Left hindlimb (tissue), 1 donor: ENCODE measurements around the gene COL23A1.

Source experiments
- DNase-seq: peaks from one replicate; pipeline ENCODE4 v3.0.0-alpha.2; 2018

COL23A1 gene

DNA sequence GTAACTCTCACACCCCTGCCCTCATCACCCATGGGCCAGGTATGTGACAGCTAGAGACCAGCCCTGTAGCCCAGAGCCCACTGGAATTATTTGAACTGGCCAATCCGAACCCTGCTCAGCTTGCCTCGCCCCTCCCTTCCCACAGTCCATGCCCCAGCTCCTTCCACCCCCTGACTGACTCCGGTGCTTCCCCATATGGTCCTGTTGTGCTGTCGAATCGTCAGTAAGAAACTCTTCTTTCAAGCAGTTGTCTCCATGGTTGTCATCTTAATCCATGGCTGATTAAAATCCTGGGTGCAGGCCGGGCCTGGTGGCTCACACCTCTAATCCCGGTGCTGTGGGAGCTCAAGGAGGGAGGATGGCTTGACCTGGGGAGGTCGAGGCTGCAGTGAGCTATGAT, 118.5 kb downstream of the COL23A1 start:
- no peak for DNase-seq

DNA sequence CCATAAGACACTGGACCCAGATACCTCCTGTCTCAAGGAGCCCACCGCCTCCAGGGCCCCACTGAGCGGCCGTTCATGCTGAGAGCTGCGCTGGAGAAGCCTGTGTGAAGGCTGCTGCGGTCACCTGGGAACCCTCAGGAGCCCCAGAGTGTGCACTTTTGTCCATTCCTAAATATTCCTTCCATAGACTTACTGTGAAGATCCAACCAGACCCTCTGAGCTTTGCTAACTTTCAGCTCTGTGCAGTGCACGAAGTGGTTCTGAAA, 119.5 kb downstream of the COL23A1 start:
- no peak for DNase-seq

DNA sequence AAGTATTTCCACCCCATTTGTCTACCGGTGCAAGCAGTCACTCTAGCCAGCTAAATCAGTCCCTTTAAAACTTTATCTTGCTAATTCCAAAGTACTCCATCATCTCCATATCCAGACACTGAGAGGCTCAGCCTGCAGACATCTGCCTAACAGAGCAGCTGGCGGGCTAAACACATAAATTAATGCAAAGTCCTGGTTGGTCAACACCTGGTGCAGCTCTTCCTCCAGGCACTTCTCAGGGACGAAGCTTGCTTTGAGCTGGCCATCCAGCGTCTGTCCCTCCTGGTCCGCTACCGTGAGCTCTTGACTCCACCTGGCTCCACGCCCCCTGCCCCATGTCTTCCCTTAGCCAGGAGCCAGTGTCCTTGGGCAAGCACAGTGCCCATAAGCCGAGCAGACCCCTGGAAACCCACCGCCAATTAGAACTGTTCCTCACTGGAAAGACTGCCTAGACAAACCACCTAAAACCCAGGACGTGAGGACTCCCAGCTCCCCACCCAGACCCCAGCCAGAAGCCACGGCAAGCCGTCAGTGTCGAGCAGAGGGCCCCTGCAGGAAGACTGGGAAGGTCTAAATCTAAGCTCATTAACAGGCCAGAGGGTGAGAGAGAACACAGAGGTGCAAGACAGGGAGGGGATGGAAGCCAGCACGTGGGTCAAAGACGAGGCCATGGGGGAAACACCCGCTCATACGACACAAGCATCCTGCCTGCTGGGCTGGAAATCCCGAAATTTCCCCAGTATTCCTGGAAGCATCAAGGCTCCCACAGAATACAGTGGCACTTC, 120.0 kb downstream of the COL23A1 start:
- DNase-seq = no peak

DNA sequence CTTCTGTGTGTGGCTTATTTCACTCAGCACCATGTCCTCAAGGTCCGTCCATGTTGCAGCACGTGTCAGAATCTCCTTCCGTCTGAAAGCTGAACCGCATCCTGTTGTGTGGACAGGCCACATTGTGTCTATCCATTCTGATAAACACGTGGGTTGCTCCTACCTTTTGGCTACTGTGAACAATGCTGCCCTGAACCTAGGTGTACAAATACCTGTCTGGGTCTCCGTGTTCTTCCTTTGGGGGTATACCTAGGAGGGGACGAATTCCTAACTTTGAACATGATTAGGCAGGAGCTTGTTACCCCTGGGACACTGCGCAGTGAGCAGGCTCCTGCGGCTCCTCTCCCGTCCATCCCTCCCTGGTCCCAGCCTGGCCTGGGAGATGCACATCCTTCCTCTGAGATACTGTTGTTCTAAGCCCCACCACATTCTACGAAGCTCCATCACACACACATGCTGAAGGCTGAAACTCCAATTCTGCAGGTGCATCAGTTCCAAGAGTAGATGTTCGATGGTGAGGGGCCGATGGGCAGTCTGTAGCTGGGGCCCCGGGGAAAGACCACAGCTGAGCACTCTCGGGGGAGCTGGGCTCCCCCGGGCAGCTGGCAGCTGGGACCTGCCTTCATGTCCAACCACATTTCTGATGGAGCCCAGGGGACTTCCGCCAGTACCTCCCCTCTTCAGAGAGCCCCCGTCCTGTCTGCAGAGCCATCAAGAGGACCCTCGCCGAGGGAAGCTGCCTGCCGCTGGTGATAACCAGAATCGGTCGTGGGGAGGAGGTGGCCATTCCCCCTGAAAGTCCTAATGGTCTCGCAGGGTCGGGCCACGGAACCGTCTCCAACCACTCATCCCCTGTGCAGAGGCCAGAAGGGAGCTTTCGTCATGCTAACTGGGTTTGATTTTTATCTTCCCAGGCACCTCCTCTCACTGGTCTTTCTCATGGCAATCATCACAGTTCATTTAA, 120.9 kb downstream of the COL23A1 start:
- DNase-seq = no peak

DNA sequence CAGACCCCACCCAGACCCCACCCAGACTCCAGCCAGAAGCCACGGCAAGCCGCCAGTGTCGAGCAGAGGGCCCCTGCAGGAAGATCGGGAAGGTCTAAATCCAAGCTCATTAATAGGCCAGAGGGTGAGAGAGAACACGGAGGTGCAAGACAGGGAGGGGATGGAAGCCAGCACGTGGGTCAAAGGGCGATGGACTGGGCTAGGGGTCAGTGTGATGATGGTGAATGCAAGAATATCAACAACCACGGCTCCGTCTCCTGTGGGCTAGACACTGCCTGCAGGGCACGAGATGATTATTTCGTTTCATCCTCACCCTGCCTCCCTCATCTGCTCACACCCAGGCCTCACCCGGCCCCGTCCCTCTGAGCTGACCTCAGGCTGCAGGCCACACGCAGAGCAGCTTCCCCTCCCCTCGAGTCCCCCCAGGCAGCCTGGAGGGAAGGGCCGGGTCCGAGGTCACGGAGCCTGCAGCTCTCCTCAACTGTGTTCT, 122.0 kb downstream of the COL23A1 start:
- no peak for DNase-seq

DNA sequence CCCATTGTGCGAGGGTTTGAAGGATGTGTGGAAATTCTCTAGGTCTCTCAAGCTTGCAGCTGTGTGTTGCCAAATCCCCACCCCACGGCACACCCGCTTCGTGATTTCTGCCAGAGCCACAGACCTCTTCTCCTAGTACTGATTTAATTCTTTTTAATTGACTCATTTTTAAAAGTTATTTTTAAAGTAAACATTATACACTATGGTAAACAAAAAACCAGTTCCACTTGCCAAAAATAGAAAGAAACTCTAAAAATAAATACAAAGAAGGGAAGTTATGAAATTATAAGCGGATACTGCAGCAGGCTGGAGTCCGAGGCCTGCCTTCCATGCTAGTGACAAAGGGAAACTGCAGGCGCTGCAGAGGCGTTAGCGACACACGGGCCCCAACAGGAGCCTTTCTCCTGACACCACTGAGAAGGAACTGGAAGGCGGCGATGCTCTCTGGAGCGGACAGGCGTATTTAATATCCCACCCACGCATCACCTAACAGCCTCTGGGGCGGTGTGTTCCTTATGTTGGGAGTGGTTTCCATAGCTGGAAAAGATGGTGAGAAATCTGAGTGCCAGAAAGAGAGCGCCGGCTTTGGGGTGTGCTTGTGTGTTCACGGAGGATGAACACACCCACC, 122.5 kb downstream of the COL23A1 start:
- DNase-seq = peak; percentile 82

DNA sequence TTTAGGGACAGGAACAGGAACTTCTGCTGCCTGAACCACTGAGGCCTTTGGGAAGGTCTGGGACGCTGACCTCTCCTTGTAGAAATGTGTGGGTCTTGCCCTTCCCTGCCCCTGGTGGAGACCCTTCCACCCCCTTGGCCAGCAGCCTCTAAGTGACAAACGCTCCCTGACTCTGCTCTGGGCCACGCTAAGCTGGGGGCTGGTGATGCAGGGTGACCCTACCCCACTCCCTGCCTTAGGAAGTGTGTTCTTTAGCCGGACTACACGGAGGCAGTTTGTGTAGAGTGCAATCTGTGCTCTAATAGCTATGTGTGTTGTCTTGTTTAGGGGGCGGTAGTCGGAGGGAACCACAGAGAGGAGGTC, 123.0 kb downstream of the COL23A1 start:
- DNase-seq = no peak

DNA sequence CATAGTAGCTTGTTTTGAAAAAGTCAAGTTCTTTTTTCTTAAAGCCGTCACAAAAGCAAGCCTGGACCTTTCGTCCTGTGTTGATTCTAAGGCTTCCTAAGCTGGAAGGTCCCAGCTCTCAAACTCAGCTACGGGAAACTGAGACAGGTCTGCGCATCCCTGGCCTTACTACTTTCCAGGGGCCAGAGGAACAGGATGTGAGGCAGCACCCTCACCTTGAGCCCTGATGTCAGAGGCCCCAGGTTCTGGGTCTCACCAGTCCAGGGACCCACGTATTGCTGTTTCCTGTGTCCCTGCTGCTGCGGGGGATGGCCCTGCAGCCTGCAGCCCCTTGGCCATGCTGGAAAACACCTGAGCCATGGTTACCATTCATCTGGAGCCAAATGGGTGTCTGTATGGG, 123.9 kb downstream of the COL23A1 start:
- no peak for DNase-seq

DNA sequence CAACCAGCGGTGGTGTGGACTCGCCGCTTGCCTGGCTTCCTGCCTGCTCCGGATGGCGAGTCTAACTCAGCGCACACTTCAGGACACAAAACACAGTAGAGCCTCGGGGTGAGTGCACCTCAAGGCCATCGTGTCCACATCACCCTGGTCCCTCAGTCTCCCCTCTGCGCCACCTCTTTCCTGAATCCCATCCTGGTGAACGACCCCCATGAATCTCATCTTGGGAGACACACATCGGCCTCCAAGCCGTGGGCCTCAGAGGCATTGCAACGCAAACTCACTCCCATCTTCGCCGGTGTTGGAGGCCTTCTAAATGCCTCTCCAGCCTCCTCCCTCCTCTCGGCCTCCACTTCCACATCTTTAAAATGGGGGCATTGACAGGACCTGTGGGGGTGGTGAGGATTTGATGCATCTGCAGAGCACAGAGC, 124.3 kb downstream of the COL23A1 start:
- no peak for DNase-seq

DNA sequence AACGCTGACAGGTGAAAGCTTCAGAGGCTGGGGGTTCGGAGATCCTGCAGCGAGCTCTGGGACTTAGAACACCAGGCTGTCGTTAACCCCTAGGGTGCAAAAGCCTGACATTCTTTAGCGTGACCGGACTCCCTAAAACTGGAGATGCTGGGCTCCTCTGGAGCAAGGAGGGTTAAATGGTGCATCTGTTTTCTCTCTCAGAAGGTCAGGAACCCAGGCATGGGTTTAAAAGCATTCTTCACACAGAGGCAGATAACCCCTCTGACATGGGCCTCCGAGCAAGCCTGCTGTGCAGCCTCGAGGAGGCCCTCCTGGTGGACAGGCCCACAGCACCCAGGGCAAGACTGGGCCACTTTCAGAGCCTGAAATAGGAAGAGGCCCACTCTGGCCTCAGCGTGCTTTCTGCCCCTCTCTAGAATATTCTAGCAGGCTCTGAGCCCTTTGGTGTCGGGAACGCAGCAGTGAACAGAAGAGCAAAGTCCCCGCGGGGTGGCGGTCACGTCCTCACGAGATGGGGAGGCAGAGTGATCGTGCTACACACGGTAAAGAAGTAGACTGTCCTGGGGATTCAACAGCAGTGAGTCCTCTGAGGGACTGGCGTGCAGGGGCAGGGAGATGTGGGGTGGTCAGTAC, 124.8 kb downstream of the COL23A1 start:
- no peak for DNase-seq

DNA sequence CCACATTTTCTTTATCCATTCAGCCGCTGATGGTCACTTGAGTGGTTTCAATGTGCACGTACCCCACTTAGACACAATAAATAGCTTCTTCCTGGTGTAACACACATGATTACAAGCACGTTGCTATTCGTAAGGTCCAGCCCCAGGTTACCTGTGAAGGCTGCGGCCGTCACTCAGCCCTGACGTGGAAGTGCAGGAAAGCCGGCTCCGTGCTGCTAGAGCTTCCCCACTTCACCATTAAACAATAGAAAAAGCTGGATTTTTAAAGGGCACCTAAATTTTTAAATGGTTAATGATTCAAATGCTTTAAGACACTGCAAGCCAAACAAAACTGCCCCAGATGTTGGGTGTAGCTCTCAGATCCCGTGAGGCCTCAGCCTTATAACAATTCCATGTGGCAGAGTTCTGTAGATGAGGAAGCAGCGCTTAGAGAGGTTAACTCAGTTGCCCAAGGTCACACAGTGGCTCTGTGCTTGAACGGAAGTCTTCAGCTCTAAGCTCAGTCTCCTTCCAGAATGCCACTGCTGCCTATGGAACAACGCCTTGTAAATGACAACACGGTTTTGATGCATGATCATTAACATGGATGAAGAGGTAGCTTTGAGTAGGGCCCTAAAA, 125.7 kb downstream of the COL23A1 start:
- DNase-seq = no peak

DNA sequence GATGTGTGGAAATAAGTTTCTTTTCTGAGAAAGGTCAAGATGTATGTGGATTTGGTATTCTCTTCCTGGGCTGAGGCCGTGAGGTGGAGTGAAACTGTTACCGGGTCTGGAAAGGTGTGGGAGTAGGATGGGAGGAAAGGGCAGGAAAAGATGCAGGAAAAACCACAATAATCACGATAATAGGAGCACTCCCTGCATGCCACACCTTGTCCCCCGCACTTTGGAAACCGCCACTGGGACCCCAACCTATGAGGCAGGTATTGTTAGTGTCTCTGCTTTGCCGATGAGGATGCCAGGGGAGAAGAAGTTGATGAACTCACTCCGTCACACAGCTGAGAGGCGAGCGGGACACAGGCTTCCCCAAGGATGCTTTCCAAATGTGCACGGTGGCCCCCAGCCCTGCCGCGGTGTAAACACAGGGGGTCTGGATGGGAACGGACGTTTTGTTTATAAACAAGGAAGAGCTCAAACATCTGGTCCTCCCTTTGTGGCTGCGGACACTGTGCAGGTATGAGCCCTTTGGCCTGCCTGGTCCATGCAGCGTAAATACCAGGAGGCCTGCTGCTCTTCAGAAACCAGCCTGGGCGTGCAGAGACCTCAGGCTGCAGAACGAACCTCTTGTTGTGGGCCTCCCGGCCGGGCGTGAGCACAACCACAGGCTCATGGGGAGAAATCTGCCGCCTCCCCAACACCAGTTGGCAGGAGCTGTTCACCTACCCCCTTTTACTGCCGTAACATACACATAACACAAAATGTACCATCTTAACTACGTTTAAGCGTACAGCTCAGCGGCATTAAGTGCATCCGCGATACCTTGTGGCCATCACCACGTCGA, 126.7 kb downstream of the COL23A1 start:
- DNase-seq = no peak

DNA sequence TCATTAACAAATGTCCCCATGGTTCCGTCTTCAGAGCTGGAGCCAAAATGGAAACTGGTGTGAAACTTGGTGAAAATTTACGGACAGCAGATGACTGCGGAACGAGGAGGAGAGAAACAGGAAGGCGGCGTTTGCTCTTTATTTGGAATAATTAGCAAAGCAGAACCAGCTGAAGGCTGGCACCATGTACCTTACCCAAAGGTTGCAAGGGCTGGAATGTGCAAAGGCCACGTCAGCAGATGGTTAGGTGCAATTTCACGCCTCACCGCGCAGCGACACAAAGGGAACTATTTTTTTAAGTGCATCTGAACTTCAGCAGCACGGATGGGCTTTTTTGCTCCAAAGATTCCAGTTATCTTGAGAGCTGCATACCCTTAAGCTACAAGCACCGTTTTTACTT, 127.4 kb downstream of the COL23A1 start:
- DNase-seq = no peak

DNA sequence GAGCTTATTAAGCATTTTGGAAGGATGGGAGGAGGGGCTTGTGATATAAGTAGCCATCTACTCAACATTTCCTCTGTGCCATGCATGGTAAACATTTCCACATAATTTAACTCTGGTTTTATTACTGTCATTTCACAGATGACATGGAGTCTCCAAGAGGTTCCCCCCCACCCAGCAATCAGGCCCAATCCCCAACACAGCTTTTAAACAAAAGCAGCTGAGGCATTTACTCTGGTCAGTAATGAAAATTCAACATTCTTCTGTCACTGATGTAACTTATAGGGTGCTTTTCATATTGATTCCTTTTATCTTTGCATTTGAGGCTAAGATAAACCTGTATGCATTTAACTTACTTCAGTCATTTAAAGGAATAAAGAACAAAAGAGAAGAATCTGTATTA, 128.1 kb downstream of the COL23A1 start:
- DNase-seq = no peak

DNA sequence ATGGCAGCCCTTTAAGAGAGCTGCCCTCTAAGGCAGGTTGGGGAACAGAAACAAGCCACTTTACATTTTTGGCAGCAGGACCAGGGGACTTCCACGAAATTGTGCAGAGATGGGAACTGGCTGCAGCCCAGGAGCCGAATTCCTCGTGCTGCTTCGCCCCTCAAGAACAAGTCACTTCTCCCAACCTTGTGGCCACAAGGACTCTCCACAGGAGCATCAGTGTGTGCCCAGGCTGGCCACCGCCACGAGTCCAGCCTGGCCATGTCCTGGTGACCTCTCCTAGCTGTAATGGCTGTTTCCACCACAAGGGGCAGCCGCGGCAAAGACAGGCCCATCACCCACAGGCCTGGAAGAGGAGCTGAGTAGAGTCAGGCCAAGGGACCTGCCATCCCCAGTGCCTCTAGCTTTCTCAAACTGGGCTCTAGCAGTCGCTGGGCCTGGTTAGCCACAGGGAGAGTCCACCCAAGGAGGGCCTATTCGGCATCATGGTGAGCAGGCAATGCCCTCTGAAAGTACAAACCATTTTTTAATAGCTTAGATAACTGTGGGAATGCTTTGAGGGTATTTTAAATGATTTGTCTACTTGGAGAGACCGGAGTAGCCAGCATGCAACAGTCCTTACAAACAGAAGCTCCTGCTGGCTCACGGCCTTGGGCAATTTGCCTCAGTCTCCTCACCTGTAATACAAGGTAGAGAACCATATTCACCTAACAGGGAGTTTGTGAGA, 129.0 kb downstream of the COL23A1 start:
- peak; percentile 73 for DNase-seq

DNA sequence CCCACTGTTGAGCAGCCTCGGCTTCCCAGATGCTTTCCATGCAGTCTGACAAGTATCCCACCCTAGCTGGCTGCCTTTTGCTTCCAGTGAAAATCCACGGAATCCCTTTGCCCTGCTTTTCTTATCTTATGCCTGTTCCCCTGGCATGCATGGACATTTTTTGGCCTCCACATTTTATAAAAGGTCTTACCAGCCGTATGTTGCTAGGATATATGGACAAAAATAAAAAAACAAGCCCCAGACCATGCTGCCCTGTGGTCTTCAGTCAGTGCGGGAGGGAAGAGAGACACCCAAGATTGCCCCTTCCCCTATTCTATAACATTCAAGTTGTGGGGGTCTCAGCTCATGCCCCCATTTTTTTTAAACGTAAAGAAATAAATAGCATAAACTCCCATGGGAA, 129.6 kb downstream of the COL23A1 start:
- DNase-seq = no peak

DNA sequence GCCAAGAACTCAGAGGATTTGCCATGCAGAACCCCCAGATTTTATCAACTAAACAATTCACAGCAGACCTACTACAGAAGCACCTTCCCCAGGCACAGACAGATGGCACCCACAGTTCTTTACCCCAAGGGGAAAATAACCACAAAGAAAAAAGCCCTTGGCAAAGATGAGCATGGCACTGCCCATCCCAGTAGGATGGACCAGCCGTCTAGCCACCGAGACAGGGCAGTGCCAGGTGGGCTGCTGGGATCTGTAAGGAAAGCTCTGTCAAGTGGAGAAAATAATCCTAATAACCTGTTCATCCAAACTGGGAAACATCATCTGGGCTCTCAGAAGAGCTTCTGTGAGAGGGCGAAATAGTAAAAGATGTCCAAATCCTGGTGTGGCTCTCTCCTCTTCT, 130.0 kb downstream of the COL23A1 start:
- DNase-seq = no peak

DNA sequence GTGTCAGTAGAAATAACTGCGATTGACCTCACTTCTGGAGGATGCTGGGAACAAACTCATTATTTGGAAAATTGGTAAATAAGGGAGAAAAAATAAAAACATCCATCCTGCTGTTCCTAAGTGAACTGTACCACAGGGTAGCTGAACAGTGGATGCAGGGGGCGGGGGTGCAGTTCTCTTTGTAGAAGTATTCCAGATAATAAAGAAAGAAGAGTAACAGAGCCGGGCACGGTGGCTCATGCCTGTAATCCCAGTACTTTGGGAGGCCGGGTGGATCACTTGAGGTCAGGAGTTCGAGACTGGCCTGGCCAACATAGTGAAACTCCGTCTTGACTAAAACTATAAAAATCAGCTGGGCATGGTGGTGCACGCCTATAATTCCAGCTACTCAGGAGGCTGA, 132.1 kb downstream of the COL23A1 start:
- DNase-seq = no peak

DNA sequence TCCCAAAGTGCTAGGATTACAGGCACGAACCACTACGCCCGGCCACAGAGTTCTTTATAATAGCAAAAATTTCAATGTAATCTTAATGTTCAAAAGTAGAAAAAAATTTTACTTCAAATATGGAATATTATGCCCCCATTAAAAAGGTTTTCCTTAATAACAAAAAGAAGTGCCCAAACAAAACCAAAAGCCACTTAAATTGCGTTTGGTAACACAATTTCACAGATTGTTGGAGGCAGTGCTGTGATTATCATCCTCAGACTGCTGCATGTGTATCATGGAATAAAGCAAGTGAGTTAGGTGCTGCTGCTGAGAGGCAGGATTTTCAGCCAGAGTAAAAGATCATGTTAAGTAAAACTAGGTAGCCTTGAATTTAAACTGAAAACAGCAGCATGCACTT, 132.7 kb downstream of the COL23A1 start:
- no peak for DNase-seq

DNA sequence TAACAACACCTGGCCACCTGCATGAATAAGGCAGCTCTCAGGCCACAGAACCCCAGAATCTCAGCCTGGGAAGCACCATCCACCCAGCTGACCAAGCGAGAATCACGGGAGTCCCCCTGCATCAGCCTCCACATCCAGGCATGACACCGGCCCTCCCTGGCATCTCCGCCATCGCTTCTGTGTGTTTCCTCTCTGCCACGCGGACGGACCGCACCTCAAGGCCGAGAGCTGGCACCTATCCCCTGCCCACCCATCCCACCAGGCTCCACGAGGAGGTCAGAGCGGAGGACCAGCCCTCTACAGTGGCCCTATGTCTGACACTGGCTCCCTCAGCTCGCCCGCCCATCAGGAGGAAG, 134.7 kb downstream of the COL23A1 start:
- DNase-seq = no peak

DNA sequence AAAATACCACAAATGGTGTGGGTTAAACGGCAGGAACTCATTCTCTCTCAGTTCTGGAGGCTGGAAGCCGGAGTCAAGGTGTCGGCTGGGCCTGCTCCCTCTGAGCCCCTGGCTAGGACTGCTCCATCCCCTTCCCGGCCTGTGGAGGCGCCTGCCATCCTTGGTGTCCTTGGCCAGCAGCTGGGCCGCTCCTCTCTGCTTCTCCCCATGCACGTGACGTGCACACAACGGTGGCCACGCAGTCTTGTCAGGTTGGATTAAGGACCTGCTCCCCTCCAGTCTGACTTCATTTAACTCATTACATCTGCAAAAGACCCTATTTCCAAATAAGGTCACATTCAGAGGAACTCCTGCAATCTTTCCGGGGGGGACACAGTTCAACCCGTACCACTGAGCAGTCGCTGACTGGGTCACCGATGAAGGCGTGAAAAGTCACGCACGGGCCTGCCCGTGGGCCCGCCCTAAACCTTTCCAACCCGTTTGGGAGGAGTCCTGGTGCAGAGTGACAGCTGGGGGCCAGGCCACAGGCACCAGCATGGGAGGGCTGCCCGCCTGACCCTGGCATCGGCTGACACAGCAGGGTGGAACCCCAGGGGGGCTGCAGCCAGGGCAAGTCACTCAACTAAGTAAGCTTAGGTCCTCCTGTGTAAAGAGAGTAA, 135.2 kb downstream of the COL23A1 start:
- no peak for DNase-seq
